ENCODE measurements around the gene BTBD19. TPM values are rescaled to one million over a fixed set of nuclear protein-coding genes. Genes with fewer than 3 reads are reported as not detected.

The BTBD19 gene
- total and polyA plus RNA-seq, 9 of the 15 experiments (the other 6 are each of a cell fraction or from before 2014, with no cell fraction given): 0.22 to 2.0 (median 0.95) TPM

GRCh38 chr1:44807364-44808062 lies 810 bp upstream of the BTBD19 start (continued):
- peak; percentile 29 for TF ChIP-seq CHD7 (IDR thresholded peaks at IDR 0.05; ENCODE audit: low read depth, low read length)
- peak; percentile 38 for TF ChIP-seq PHF20 (IDR thresholded peaks at IDR 0.05; ENCODE audit: partially characterized antibody)
- no peak for TF ChIP-seq SREBF1 (IDR thresholded peaks at IDR 0.05; ENCODE audit: borderline replicate concordance, low read depth, low read length)
- no peak for TF ChIP-seq RNF219 (CRISPR knock-in tag; IDR thresholded peaks at IDR 0.05)
- TF ChIP-seq NFIC (IDR thresholded peaks at IDR 0.05): peak; percentile 75
- TF ChIP-seq UBTF (IDR thresholded peaks at IDR 0.05; ENCODE audit: borderline replicate concordance in 1 of 2, low read depth in 2 of 2, low read length in 2 of 2): peak in 1 of 2 experiments; percentile 11; a peak in 1 of 4 replicates
- peak; percentile 33 for TF ChIP-seq CHD1 (IDR thresholded peaks at IDR 0.05; ENCODE audit: low read length)
- peak; percentile 85; the same call in 1 of the 2 replicates for TF ChIP-seq GATAD2B (IDR thresholded peaks at IDR 0.05; ENCODE audit: borderline replicate concordance)
- TF ChIP-seq RNF2 (IDR thresholded peaks at IDR 0.05): peak; percentile 93
- TF ChIP-seq ZBTB12 (CRISPR knock-in tag; IDR thresholded peaks at IDR 0.05): peak; percentile 52; the same call in 1 of the 2 replicates

All from K562 (cell line).